Activated naive CD8-positive, alpha-beta T cell treated with anti-CD3 and anti-CD28 coated beads, Interleukin-2, amount 50 U/mL, for 16 hours (primary cell): ENCODE results near the gene PUS7.
"Not testable (repeated sequence)": the region's sequence is repeated elsewhere in the genome, so short reads cannot be mapped to it uniquely, and the experiment has no call there.

Experiments
- DNase-seq: peaks from one replicate; pipeline ENCODE4 v3.0.0-alpha.2; 2020; ENCODE audit warnings: low read depth, low spot score

Gene PUS7

DNA sequence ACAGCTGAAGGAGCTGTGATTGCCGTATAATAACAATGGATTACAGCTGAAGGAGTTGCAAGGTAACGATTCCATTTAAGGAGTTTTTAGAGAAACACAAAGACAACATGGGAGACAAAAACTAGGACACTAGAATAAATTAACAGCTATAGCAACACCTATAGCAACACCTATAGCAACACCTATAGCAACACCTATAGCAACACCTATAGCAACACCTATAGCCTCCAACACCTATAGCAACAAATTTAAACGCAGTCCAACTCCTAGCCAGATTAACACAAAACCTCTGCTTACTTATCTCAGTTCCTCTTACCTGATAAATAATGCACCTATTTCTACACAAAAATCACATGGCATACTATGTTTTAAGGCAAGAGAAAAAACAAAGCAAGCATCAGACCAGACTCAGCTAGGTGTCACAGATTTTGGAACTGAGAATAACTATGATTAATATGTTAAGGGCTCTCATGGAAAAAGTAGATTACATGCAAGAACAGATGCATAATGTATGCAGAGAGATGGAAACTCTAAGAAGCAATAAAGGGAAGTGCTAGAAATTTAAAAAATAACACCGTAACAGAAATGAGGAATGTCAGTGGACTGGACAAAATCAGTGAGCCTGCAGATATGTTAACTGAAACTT, 77.6 kb downstream of the PUS7 start:
- no peak for DNase-seq

DNA sequence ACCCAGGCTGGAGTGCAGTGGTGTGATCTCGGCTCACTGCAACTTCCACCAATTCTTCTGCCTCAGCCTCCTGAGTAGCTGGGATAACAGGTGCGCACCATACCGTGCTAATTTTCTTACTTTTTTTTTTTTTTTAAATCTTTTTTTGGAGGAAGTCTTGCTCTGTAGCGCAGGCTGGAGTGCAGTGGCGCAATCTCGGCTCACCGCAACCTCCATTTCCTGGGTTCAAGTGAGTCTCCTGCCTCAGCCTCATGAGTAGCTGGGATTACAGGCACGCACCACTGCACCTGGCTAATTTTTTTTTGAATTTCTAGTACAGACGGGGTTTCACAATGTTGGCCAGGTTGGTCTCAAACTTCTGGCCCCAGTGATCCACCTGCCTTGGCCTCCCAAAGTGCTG, 79.9 kb downstream of the PUS7 start:
- not testable (repeated sequence) for DNase-seq

DNA sequence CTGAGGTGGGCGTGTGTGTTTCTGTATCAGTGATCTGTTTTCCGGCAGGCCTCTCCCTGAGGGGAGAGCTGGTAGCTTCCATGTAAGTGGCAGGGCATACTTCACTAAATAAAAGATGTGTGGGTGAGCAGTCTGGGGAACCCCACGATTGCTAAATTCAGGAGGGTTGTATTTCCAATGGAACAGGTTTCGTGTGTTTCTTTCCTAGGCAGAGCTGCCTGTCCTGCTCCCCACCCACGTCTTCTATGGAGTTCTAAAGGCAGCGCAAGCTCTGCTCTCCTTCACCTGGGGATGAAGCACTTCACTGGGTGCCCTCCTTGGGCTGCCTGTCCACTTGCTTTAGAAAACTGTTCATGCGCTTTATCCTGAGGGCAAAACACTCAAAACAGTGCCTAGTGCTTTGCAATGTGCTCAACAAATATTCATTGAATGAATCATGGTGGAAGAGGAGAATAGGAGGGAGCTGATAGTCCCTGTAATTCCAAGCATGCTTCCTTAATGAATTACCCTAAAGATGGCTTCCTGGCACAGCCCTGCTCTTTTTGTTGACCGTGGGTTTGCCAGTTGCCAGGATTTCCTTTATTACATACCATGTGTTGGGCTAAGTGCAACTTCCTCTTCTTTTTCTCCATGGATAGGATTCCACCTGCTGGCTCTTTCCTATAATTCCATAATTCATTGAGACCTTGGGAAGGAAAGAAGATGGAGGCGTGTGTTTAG, 82.7 kb downstream of the PUS7 start:
- no peak for DNase-seq

DNA sequence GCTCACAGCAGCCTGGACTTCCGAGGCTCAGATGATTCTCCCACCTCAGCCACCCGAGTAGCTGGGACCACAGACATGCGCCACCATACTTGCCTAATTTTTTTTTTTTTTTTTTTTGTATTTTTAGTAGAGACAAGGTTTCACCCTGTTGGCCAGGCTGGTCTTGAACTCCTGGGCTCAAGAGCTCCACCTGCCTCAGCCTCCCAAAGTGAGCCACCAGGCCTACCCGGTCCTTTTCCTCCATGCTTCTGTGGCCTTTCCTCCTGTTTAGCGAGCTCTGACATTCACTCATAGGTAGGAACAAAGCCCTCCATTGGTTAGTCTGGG, 83.3 kb downstream of the PUS7 start:
- DNase-seq = no peak

DNA sequence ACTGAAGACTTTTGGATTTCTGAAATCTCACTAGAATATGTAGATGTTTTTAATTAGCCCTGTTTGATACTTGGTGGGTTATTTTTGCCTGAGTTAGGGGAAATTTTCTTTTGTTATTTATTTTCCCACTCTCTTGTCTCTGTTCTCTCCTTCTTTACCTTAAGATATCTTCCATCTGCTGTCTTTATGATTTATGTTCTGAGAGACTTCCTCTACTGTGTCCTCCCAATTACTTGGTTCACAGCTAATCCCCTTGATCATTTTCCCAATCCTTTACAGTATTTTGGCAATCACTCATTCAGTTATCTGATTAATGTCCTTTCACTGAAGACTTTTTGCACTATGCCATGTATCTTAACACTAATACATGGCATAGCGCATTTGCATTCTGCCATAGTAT, 83.8 kb downstream of the PUS7 start:
- DNase-seq = no peak

DNA sequence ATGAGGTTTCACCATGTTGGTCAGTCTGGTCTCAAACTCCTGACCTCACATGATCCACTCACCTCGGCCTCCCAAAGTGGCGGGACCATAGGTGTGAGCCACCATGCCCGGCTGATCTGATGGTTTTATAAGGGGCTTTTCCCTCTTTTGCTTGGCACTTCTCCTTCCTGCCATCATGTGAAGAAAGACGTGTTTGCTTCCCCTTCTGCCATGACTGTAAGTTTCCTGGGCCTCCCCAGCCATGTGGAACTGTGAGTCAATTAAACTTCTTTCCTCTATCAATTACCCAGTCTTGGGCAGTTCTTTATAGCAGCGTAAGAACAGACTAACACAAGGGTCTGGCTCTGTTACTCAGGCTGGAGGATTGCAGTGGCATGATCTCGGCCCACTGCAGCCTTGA, 84.7 kb downstream of the PUS7 start:
- DNase-seq = not testable (repeated sequence)

DNA sequence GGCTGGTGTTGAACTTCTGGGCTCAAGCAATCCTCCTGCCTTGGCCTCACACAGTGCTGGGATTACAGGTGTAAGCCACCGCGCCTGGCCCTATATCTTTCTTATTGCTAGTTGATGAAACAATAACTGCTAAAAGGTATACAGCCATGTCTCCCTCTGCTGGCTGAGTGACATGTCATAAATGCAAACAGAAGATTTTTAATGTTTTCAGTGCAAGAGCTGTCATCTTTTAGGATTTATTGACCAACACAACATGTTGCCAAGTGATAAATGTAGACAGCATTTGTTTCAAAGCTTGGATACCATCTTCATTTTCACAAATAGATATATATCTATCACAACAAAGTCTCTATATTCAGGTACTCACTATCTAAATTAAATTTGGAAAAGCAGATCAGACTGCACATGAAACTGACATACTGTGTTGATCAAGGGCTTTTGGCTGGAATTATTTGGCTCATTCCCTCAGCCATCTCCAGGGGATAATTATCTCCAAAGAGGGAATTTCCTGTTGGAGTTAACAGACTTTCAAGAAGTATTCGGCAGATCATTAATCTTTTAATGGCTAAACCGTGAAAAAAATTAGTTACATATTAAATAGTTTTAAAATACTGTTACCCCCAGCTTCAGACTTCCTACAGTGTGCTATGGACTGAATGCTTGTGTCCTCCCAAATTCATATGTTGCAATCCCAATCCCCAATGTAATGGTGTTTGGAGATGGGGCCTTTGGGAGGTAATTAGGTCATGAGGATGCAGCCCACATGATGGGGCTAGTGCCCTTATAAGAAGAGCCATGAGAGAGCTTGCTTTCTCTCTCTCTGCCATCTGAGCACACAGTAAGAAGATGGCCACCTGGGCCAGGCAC, 92.1 kb downstream of the PUS7 start:
- no peak for DNase-seq

DNA sequence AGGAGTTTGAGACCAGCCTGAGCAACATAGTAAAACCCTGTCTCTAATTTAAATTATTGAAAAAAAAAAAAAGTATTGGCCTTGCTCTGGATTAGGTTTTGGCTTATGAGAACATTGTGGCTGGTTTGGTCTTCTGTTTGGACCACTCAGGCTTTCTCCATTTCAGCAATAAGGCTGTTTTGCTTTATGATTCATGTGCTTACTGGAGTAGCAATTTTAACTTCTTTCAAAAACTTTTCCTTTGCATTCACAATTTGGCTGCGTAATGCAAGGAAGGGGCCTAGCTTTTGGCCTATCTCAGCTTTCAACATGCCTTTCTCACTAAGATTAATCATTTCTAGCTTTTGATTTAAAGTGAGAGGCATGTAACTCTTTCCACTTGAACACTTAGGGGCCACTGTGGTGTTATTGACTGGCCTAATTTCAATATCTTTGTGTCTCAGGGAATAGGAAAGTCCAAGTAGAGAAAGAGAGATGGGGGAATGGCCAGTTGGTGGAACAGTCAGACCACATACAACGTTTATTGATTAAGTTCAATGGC, 95.4 kb downstream of the PUS7 start:
- DNase-seq = no peak

DNA sequence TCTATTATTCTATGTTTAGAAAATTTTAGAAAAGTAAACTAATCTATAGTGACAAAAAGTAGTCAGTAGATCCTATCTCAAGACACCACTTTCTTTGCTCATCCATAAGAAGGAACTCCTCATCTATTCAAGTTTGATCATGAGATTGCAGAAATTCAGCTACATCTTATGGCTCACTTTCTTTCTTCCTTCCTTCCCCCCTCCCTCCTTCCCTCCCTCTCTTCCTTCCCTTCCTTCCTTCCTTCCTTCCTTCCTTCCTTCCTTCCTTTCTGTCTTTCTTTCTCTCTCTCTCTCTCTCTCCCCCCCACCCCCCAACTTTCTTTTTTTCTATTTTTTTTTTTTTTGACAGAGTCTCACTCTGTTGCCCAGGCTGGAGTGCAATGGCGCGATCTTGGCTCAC, 98.1 kb downstream of the PUS7 start:
- DNase-seq = no peak

DNA sequence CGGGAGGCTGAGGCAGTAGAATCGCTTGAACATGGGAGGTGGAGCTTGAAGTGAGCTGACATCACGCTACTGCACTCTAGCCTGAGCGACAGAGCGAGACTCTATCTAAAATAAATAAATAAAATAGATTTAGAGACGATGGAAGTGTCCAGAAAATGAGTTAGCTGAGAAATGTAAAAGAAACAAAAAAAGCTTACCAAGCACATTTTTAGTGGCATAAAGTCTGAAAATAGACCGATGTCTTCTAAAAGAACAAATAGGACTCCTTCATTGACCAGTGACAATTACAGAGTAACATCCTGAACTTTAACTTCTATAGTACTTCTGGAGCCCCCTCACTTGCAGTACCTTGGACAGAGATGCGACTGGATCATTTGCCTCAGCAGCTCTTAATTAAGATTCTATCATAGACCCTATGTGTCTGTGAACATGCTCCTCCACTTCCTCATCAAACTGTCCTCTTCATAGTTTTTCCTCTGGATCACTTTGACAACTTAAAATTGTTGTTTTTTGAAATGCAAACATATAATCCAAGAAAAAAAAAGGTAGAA, 108.1 kb downstream of the PUS7 start:
- DNase-seq = no peak

DNA sequence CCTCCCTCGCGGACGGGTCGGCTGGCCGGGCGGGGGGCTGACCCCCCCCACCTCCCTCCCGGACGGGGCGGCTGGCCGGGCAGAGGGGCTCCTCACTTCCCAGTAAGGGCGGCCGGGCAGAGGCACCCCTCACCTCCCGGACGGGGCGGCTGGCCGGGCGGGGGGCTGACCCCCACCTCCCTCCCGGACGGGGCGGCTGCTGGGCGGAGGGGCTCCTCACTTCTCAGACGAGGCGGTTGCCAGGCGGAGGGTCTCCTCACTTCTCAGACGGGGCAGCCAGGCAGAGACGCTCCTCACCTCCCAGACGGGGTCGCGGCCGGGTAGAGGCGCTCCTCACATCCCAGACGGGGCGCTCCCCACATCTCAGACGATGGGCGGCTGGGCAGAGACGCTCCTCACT, 111.3 kb downstream of the PUS7 start:
- not testable (repeated sequence) for DNase-seq

DNA sequence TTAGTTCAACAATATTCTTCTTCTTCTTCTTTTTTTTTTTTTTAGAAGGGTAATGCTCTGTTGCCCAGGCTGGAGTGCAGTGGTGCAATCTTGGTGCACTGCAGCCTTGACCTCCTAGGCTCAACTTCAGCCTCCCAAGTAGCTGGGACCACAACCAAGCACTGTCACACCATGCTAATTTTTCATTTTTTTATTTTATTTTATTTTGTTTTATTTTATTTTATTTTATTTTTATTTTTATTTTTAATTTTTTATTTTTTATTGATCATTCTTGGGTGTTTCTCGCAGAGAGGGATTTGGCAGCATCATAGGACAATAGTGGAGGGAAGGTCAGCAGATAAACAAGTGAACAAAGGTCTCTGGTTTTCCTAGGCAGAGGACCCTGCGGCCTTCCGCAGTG, 112.3 kb downstream of the PUS7 start:
- not testable (repeated sequence) for DNase-seq

DNA sequence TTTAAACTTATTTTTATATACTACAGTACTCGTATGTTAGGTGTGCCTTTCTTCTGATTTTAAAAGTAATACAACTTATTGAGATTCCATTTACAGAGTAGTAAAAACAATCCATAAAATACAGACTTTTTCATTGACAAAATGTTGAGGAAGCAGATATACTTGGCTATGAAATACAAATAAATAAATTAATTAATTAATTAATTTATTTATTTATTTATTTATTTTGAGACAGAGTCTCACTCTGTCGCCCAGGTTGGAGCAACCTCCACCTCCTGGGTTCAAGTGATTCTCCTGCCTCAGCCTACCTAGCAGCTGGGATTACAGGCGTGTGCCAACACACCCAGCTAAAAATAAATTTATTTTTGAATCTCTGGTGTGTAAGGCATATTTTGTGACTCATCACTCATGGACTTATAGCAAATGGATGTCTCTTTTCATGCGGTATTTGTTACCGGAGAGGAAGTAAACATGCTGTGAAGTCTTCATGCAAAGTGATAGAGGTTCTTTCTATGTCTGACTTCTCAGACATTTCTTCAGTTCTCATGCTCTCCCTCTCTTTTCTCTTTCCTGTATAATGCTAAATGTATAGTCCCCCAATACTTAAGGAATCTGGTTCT, 113.2 kb downstream of the PUS7 start:
- DNase-seq = no peak
